Superior temporal gyrus (tissue), 1 donor: ENCODE measurements around the gene GNB1L.

ENCODE experiments used
- DNase-seq: peaks from one replicate; pipeline ENCODE4 v3.0.0-alpha.2; 2016; ENCODE audit errors: extremely low spot score

The GNB1L gene

GRCh38 chr22:19761725-19762567, 92.7 kb downstream of the GNB1L start:
- no peak for DNase-seq

- DNase-seq, result no peak
Observed at GRCh38 chr22:19760951-19761724, 93.5 kb downstream of the GNB1L start.

GRCh38 chr22:19760058-19760950, 94.4 kb downstream of the GNB1L start, which contains the start of gene TBX1:
TSS of gene TBX1 (plus strand) at chr22:19760778. CDS start at chr22:19760844, 66 bp downstream.
- no peak for DNase-seq

GRCh38 chr22:19759427-19760057, 95.1 kb downstream of the GNB1L start:
- DNase-seq, result no peak

- no peak for DNase-seq
Observed at GRCh38 chr22:19758896-19759426, 95.7 kb downstream of the GNB1L start.

GRCh38 chr22:19757985-19758895, 96.4 kb downstream of the GNB1L start:
- DNase-seq, result no peak

- no peak for DNase-seq
Observed at GRCh38 chr22:19757140-19757984, 97.3 kb downstream of the GNB1L start.

GRCh38 chr22:19756288-19757128, 98.2 kb downstream of the GNB1L start:
- no peak for DNase-seq

- DNase-seq, result no peak
Observed at GRCh38 chr22:19755722-19756287, 98.9 kb downstream of the GNB1L start.

GRCh38 chr22:19755145-19755710, 99.4 kb downstream of the GNB1L start:
- no peak for DNase-seq

GRCh38 chr22:19754701-19755144, 100.0 kb downstream of the GNB1L start:
- DNase-seq, result no peak

- no peak for DNase-seq
Observed at GRCh38 chr22:19753996-19754700, 100.5 kb downstream of the GNB1L start.

GRCh38 chr22:19753090-19753842, 101.4 kb downstream of the GNB1L start:
- no peak for DNase-seq

GRCh38 chr22:19751497-19752245, 103.0 kb downstream of the GNB1L start:
- DNase-seq, result no peak
